OCI-LY1 (cell line): Measurements from ENCODE around the gene AP2M1.

Source experiments
- H2AFZ ChIP-seq: fragments of 200-600 bp; sonication (generic), shearing (Covaris generic); 2 replicates; pipeline ENCODE4 v1.6.0; 2014; ENCODE audit warnings: antibody characterized with exemption, mild to moderate bottlenecking, low read length
- H3F3A ChIP-seq: fragments of 200-600 bp; sonication (generic), shearing (Covaris generic); 2 replicates; pipeline ENCODE4 v1.6.0; 2014; ENCODE audit warnings: mild to moderate bottlenecking, antibody characterized with exemption, low read length, moderate library complexity; ENCODE audit not compliant: insufficient read depth
- H3K27ac ChIP-seq: fragments of 200-600 bp; sonication (generic); 2 replicates; pipeline ENCODE4 v1.5.1; 2014; ENCODE audit warnings: low read length, mixed run types, mild to moderate bottlenecking, low read depth; ENCODE audit not compliant: poor library complexity, severe bottlenecking
- H3K27me3 ChIP-seq: fragments of 200-600 bp; sonication (generic); 2 replicates; pipeline ENCODE4 v1.6.0; 2014; ENCODE audit warnings: antibody characterized with exemption, mild to moderate bottlenecking, low read length, moderate library complexity; ENCODE audit not compliant: insufficient read depth
- H3K36me3 ChIP-seq: fragments of 200-600 bp; sonication (generic); 2 replicates; pipeline ENCODE4 v1.6.1; 2014; ENCODE audit warnings: mild to moderate bottlenecking, antibody characterized with exemption, low read length, moderate library complexity, mixed read lengths; ENCODE audit not compliant: insufficient read depth
- H3K4me1 ChIP-seq: fragments of 200-600 bp; sonication (generic); 2 replicates; pipeline ENCODE4 v1.5.1; 2014; ENCODE audit warnings: mild to moderate bottlenecking, low read length, moderate library complexity; ENCODE audit not compliant: insufficient read depth, severe bottlenecking
- H3K4me2 ChIP-seq: fragments of 200-600 bp; sonication (generic), shearing (Covaris generic); 2 replicates; pipeline ENCODE4 v1.6.1; 2014; ENCODE audit warnings: low read length
- H3K4me3 ChIP-seq: fragments of 200-600 bp; sonication (generic); 2 replicates; pipeline ENCODE4 v1.5.1; 2014; ENCODE audit warnings: low read length, low read depth, mild to moderate bottlenecking, mixed read lengths; ENCODE audit not compliant: poor library complexity, severe bottlenecking
- H3K79me2 ChIP-seq: fragments of 200-600 bp; shearing (Covaris generic); 2 replicates; pipeline ENCODE4 v1.6.1; 2016; ENCODE audit warnings: mixed run types, low read length, mixed read lengths; ENCODE audit not compliant: insufficient read depth
- H3K9ac ChIP-seq: fragments of 200-600 bp; sonication (generic), shearing (Covaris generic); 2 replicates; pipeline ENCODE4 v1.6.1; 2014; ENCODE audit warnings: mild to moderate bottlenecking, low read length, mixed read lengths
- H3K9me2 ChIP-seq: fragments of 200-600 bp; sonication (generic), shearing (Covaris generic); 2 replicates; pipeline ENCODE4 v1.6.1; 2014; ENCODE audit warnings: low read depth, mild to moderate bottlenecking, low read length, mixed read lengths
- H3K9me3 ChIP-seq: fragments of 200-600 bp; shearing (Covaris generic); 2 replicates; pipeline ENCODE4 v1.6.1; 2014; ENCODE audit warnings: low read length, mixed read lengths
- H4K20me1 ChIP-seq: fragments of 200-600 bp; sonication (generic), shearing (Covaris generic); 2 replicates; pipeline ENCODE4 v1.6.0; 2016; ENCODE audit warnings: mild to moderate bottlenecking, low read length; ENCODE audit not compliant: insufficient read depth
- EZH2 ChIP-seq: fragments of 200-600 bp; sonication (generic), shearing (Covaris generic); IDR thresholded peaks from 2 replicates; pipeline ENCODE4 v1.8.0; 2017; ENCODE audit warnings: borderline replicate concordance, mixed run types, mild to moderate bottlenecking, antibody characterized with exemption, low read length, moderate library complexity, mixed read lengths
- TF ChIP-seq, protein P1 (sequence below): fragments of 200-600 bp; sonication (generic), shearing (Covaris generic); IDR thresholded peaks from 2 replicates; pipeline ENCODE4 v1.5.1; 2017; ENCODE audit warnings: mild to moderate bottlenecking, antibody characterized with exemption, low read length, moderate library complexity, mixed read lengths

The AP2M1 gene

DNA sequence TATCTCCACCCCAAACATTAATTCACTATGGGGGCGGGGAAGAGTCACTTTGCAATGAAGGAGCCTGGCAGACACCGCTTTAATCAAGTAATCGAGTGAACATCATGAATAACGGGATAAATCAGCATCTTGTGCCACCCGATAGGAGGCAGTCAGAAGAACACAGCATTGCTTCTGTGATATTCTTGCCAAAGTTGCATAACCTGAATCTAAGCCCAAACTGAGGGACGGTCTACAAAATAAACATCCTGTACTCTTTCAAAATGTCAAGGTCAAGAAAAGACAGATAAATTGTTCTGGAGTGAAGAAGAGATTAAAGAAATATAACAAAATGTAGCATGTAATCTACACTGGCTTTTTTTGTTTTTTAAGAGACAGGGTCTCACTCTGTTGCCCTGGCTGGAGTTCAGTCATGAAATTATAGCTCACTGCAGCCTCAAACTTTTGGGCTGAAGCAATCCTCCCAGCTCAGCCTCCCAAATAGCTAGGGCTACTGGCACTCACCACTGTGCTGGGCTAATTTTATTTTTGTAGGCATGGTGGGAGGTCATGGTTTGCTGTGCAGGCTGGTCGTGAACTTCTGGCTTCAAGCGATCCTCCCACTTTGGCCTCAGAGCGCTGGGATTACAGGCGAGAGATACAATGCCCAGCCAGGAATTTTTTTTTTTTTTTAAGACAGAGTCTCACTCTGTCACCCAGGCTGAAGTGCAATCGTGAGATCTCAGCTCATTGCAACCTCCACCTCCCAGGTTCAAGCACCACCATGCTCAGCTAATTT is 34.7 kb downstream of the AP2M1 start:
- no peak overlapping the region for H3K27ac ChIP-seq
- no peak overlapping the region for H3K4me2 ChIP-seq
- H3K9ac ChIP-seq = no peak overlapping the region
- no peaks in the 10 kb centered on the region for H3K9me3 ChIP-seq
- no peaks in the 10 kb centered on the region for H3F3A ChIP-seq
- no peaks in the 10 kb centered on the region for H3K79me2 ChIP-seq
- no peaks in the 10 kb centered on the region for H3K4me1 ChIP-seq
- no peak overlapping the region for H3K4me3 ChIP-seq
- H4K20me1 ChIP-seq = no peaks in the 10 kb centered on the region
- no peaks in the 10 kb centered on the region for H3K36me3 ChIP-seq
- 0 out of 2 replicates have a peak, but pooled peaks cover 6% of the 10 kb centered on the region for H3K27me3 ChIP-seq
- no peaks in the 10 kb centered on the region for H3K9me2 ChIP-seq
- H2AFZ ChIP-seq = no peak overlapping the region
- no peak for TF ChIP-seq EZH2
- TF ChIP-seq, protein P1, sequence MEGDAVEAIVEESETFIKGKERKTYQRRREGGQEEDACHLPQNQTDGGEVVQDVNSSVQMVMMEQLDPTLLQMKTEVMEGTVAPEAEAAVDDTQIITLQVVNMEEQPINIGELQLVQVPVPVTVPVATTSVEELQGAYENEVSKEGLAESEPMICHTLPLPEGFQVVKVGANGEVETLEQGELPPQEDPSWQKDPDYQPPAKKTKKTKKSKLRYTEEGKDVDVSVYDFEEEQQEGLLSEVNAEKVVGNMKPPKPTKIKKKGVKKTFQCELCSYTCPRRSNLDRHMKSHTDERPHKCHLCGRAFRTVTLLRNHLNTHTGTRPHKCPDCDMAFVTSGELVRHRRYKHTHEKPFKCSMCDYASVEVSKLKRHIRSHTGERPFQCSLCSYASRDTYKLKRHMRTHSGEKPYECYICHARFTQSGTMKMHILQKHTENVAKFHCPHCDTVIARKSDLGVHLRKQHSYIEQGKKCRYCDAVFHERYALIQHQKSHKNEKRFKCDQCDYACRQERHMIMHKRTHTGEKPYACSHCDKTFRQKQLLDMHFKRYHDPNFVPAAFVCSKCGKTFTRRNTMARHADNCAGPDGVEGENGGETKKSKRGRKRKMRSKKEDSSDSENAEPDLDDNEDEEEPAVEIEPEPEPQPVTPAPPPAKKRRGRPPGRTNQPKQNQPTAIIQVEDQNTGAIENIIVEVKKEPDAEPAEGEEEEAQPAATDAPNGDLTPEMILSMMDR = no peak

DNA sequence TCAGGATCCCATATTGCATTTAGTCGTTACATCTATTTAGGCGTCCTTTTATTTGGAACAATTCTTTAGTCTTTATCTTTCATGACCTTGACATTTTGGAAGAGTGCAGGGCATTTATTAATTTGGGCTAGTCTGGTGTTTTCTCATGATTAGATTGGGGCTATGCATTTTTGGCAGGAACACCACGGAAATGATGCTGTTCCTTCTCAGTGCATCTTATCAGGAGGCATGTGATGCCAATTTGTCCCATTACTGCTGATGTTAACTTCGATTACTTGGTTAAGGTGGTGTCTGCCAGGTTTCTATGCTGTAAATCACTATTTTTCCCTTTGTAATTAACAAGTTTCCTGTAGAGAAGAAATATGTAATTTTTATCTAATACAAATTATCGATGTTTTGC is 36.6 kb downstream of the AP2M1 start:
- Histone ChIP-seq H2AFZ (no peak overlapping the region), H3K4me3 (no peak overlapping the region), H3K36me3 (no peaks in the 10 kb centered on the region), H3K27ac (no peak overlapping the region), H3F3A (no peaks in the 10 kb centered on the region), H3K9ac (no peak overlapping the region), H3K4me1 (no peaks in the 10 kb centered on the region), H3K9me3 (no peaks in the 10 kb centered on the region), H3K4me2 (no peak overlapping the region), H3K27me3 (peaks cover 7% of the 10 kb centered on the region; the same call in 1 of the 2 replicates), H3K79me2 (no peaks in the 10 kb centered on the region), H4K20me1 (no peaks in the 10 kb centered on the region), H3K9me2 (no peaks in the 10 kb centered on the region)
- TF ChIP-seq, protein P1 = no peak
- TF ChIP-seq EZH2 = no peak

- Histone ChIP-seq H3K4me1 (no peaks in the 10 kb centered on the region), H3K4me3 (no peak overlapping the region), H2AFZ (no peak overlapping the region), H3K9ac (no peak overlapping the region), H3K9me3 (no peaks in the 10 kb centered on the region), H3K4me2 (no peak overlapping the region), H4K20me1 (no peaks in the 10 kb centered on the region), H3K9me2 (no peaks in the 10 kb centered on the region), H3K27me3 (peaks cover 7% of the 10 kb centered on the region; the same call in 1 of the 2 replicates), H3K27ac (no peak overlapping the region), H3K36me3 (no peaks in the 10 kb centered on the region), H3K79me2 (no peaks in the 10 kb centered on the region), H3F3A (no peaks in the 10 kb centered on the region)
- no peak for TF ChIP-seq EZH2
- TF ChIP-seq, protein P1 = no peak
These were observed 37.1 kb downstream of the AP2M1 start for GRCh38 chr3:184211718-184212117.
